Glomerular endothelial cell (primary cell): ENCODE measurements around the gene ATP10A. TPM values are rescaled to one million over a fixed set of nuclear protein-coding genes. Genes with fewer than 3 reads are reported as not detected.
"Not testable (repeated sequence)": the region's sequence is repeated elsewhere in the genome, so short reads cannot be mapped to it uniquely, and the experiment has no call there.

Experiments
- DNase-seq: peaks from one replicate; pipeline ENCODE4 v3.0.0-alpha.2; 2011; ENCODE audit warnings: low read depth, low spot score; ENCODE audit errors: extremely low read depth
- total RNA-seq: library from RNA; depleted of rRNA; stranded (reverse); fragments of >200 nt; gene quantifications from 2 replicates; pipeline ENCODE4 v1.2.3, GENCODE V29; 2015

ATP10A gene
- total RNA-seq, 1 donor from 2014 or later = 10.0 TPM

DNA sequence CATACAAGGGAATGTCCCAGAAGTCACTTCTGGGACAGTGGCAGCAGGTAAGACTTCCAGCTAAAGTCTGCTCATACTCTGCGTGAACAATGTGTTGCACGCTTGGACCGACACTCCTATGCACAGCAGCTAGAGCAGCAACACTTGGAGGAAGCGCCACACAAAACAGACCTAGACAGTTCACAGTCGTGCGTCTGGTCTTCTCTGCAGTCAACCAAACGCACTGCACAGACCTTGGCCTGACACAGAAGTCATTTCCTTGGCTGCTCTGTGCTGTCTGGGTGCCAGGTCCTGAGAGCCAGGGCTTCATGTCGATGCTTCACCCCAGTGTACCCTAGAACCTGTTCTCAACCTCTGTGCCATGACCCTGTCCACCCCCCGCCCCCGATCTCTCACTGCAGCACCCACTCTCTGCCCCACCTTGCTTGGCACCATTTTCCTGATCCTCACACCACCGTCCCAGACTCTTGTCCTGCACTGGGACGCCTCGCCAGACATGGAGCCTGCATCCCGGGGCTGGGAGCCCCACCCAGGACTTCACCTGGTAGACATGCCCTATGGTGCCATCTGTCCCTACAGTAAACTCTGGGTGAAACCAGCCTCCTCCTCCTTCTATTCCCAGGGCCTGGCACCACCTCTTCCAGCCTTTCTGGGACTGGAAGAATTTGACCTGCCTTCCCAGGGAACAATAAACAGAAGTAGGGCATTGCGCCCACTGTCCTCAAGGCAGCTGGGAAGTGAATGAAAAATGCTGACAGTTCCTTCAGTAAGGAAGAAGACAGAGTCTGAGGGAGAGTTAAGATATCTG is 3.1 kb downstream of the ATP10A start:
- no peak for DNase-seq

DNA sequence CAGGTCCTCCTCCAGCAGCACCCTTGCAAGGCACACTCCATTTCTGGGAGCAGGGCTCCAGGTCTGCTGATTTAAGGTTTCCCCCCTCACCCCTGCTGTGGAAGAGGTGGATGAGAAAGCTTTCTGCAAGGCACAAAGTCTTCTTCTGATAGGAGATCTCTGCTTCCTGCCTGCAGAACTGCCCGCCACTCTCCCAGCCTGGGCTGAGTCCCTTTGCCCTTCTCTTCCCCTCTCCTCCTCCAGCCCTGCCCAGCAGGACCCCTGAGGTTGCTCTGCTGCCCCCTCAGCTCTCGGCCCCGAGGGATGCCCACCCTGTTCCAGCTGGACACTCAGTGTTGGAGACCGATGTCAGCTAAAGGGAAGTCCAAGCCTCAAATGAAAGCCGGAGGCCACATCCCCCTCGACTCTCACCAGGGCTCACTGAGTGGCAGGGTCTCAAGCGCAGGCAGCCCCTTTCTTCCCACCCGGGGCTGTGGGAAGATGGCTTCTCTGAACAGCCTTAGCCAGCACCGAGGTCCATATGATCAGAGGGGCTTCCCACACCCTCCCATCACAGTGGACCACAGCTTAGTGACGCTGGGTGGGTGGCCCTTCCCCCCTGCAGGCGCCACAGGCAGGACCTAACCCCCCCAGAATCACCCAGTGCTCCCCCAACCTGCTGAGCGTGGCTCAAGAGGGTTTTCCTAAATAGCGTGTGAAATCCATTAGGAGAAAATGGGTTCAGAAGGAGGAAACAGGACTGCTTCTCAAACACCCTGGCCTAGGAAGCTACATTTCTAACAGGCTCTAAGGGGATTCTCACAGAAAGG is 4.0 kb downstream of the ATP10A start:
- DNase-seq = no peak

DNA sequence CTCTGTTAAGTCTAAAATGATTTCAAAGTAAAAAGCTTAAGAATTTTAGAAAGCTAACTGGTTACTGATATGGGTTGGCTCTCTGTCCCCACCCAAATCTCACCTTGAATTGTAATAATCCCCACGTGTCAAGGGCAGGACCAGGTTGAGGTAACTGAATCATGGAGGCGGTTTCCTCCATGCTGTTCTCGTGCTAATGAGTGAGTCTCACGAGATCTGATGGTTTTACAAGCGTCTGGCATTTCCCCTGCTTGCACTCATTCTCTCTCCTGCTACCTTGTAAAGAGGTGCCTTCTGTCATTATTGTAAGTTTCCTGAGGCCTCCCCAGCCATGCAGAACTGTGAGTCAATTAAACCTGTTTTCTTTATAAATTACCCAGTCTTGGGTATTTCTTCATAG is 7.1 kb downstream of the ATP10A start:
- not testable (repeated sequence) for DNase-seq

DNA sequence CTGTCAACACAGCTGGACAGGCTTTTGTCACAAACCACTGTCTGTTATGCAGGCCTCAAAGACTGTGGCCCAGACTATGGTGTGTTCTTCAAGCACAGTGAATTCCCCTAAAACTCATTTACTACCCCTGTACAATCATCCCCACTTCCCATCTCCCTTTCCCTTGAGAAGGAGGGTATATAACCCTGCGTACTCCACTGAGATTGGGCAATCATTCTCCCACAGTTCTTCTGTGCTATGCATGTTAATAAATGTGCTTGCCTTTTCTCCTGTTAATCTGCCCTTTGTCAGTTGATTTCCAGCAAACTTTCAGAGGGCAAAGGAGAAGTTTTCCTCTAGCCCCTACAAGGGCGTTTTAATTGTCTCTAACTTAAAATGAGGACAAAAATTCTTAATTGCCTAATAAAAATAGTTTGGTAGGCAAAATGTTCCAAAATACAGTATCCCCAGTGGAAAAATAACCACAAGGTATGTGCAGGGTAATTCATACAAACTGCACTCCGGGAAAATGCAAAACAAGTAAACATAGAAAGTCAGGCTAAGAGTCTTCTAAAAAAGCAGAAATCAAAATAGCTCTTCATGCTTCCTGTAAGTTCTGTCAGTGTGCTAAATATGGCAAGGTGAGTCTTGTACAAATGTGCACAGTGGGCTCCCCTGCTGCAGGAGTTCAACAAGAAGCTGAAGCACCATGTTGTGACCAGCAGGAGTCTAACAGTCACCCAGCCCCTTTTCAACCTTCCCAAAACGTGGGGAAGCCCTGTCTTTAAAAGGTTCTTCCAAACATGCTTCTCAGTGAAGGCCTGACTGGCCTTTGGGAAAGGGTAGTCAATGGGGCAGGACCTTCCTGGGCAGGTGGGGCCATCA is 10.2 kb downstream of the ATP10A start:
- DNase-seq = no peak

DNA sequence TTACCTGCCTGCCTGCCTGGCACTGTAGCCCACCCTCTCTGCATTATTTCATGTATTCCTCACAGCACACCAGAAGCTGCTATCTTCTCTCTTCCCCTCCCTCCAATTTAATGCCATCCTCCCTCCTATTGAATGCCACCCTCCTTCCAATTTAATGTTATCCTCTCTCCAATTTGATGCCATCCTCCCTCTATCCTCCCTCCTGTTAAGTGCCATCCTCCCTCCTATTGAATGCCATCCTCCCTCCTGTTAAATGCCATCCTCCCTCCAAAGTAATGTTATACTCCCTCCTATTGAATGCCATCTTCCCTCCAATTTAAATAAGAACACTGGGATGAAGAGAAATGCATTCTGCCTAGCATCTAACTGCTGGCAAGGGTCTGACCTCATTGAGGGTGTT is 11.1 kb downstream of the ATP10A start:
- DNase-seq = no peak

DNA sequence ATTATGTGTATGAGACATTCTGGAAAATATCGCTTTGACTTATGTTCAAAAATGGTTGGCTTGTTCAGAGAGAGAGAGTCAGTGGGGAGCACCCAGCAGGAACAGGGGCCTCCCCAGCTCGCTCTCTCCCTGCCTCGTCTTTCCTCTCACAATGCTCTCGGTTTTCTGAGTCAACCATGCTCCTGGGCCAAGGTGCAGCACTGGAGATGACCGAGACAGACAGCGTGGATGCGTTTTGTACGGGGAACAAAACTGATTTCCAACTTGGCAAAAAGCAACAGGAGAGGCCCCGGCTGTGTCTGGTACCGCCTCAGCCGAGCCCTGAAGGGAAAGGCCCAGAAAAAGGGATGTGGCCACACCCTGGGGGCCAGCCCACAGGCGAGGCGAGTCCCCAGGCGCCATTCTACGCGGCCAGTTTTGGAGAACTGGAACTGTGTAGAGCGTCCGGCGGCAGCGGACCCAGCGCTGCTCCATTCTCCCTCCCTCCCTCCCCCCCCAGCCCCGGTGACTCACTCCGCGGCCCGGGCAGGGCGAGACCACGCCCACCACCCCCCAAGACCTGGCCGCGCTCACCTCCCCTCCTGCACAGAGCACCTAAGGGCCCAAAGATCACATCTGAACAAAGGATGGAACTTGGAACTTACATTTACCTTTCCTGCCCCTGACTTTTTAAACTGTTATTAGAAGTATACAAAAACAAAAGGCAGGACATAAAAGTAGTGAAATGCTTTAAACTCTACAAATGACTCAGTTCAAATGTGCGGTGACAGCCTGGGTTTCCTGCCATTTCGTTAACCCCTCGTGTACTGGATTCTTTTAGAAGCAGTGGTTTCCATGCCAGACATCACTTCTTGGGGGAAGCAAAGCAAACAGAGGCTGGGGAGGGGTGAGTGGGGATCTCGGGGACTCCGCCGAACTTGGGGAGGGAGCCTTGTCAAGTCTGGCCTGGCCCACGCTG is 12.7 kb downstream of the ATP10A start:
- no peak for DNase-seq

DNA sequence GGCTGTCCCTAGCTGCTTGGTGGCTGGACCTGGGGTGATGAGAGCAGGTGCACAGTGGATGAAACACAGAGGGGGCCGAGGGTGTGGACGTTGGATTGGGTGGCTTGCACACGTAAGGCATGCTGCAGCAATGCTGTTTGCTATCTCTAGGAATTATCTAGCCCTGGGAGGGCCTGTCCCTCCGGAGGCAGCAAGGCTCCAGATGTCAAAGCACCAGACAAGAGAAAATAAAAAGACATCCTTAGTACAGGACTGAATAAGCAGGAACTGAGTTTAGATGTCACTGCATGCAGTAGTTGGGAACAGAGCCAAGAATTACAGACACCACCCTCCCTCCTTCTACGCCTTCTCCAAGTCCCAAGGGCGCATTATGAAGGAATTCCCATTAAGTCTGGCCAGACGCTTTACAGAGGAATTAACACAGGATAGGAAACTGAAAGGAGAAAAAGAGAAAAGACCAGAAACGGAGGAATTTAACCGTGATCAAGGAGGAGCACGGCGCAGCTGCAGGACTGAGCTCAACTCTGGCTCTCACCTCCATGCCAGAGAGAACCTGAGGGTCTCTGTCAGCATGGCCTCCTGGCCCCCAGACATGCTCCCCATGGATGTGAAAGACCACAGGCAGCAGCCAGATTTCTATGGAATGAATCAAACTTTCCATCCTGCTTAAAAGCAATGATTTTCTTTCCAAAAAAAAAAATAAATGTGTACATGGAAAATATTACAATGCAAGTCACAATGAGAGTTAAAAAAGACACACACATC is 13.8 kb downstream of the ATP10A start:
- DNase-seq = no peak

DNA sequence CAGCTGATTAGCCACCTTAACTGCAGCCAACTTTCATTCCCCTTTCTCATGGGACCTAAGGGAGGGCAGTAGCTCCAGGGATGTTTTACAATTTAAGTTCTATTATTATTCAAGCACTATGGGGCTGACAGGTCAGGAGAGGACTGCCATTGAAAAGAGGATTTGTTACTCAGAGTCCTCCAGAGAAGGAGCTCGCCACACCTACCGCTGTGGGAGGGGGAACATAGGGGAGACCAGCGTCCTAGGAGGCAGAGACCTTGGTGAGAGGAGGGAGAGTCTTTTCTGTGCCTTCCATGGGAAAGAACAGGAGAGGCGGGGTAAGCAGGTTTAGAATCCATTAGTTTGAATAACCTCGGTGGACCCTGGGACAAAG is 14.4 kb downstream of the ATP10A start:
- DNase-seq = no peak

DNA sequence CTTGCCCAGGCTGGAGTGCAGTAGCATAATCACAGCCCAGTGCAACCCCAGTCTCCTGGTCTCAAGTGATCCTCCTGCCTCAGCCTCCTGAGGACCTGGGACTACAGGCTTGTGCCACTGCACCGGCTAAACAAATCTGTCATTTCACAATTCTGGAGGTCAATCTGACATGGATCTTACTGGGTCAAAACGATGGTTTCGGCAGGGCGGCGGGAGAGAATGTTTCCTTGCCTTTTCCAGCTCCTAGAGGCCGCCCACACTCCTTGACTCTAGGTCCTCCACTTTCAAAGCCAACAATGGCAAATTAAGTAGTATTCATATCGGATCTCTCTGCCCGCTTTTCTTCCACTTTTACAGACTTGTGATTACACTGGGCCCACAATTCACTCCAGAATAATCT is 14.8 kb downstream of the ATP10A start:
- DNase-seq = no peak

DNA sequence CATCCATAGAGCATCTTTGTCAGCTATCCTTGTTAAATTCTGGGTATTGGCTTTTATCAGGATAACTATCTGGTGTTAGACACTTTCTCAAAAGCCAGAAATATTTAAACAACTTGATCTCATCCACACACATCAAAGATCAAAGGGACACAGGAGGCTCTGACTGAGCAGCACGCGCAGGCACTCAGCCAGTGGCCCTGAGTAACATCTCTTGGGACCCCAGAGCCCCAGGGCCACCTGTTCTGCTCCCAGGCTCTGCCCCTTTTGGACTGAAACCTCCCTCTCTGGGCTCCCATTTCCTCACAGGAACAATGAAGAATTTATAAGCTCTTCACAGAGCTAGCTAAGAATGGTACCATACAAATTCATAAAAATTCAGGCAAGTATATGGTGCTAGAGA is 16.1 kb downstream of the ATP10A start:
- DNase-seq = no peak

DNA sequence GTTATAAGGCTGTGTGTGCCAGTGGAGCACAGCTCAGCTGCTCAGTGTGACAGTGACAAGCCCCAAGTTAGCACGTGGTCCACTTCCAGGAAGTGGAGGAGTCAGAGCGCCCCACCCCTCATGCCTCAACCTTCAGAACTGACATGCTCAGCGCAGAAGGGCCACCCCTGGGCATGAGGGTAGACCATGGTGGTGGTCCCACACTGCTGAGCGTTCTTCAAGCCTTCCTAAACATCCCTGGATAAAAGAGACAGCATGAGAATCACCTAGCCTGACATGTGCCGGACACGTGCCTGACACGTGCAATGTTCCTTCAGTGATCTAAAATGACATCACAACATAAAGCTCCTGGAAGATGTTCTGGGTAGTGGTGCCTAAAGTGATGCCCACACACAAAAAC is 16.8 kb downstream of the ATP10A start:
- no peak for DNase-seq

DNA sequence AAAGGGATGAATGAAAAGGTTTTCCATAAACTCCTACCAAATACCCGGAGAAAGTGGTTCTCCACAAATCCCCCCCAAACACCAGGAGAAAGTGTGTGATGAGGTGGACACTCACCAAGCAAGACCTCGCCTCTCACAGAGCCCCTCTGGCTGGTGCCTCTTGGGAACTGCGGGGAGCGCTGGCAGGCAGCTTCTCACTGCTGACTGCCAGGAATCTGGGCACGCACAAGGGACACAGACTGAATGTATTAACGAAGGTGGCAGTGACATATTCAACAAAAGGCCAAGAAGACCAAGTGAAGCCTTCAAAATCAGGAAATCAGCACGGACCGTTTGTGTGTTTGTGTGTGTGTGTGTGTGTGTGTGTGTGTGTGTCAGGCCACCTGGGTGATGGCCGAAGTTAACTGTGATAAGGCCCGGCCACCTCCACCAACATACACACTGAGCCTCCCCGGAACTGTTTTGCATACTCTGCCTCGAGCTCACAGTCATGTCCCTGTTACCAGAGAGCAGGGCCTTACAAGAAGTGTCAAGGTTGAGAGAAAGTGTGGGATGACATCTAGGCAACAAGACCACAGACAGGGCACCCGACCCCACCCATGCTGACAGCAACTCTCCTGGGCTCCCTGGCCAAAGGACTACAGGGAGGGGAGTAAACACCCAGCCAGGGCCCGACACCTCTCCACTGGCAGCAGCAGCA is 18.0 kb downstream of the ATP10A start:
- no peak for DNase-seq

DNA sequence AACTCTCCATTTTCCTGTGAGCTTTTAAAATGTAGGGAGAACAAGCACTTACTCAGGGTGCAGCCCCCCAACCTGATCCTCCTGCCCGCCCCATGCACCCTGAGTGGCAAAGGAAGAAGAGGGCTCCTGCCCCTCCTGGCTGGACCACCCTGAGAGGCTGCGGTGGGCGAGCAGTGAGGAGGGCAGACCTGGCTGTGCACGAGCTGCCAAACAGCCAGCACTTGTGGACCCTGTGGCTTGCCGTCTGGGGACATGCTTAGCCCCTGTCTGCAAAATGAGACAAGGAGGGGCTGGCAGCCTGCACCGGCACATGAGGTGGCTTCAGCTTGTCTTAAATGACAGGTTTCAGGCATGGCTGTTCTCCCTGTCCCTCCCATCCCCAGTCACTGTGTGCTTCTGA is 18.6 kb downstream of the ATP10A start:
- DNase-seq = no peak

DNA sequence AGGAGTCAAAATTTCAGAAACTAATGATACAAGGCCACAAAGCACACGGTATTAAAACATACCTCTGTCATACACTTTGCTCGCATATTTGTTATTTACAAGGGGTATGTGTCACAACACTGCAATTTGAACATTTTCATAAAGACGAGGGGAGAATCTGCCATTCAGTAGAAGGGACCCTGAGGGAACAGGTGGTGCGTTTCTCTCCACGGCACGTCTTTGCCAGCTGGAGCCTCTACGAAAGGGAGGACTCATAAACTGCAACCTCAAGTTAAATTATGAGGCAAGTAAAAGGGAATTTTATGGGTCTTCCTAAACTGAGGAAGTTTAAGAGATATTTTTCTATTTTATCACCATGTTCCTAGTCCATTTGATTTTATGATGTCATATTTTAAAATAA is 19.1 kb downstream of the ATP10A start:
- no peak for DNase-seq

DNA sequence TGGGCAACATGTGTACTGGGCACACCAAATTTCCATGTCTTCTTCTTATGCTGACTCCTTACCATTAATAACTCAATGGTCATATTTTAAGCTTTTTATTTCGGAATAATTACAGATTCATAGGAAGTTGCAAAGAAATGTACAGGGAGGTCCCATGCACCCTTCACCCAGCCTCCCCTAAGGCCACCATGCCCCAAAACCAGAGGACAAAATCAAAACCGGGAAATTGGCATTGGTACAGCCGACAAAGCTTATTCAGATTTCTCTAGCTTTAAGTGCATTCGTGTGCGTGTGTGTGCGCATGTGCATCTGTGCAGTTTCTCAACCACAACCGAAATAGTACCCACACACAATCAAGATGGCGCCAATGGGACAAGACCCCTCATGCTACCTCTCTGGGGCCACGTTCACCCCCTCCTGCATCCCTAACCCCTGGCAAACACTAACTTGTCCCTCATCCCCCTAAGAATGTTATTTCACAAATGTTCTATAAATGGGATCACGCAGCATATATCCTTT is 23.4 kb downstream of the ATP10A start:
- no peak for DNase-seq

DNA sequence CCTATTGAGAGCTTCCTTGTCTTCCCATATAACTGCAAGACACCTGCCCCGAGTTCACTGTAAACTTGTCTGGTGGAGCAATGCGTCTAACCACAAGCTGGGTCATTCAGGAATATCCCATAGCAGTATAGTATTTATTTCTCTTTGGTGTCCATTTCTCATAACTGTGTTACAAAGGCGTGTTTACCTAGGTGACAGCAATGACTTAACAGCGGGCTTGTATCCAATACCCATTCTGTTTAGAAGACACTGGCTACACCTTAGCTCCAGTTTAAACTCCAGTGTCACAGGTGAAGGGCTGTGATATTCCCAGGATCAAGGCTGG is 24.3 kb downstream of the ATP10A start:
- DNase-seq = no peak

DNA sequence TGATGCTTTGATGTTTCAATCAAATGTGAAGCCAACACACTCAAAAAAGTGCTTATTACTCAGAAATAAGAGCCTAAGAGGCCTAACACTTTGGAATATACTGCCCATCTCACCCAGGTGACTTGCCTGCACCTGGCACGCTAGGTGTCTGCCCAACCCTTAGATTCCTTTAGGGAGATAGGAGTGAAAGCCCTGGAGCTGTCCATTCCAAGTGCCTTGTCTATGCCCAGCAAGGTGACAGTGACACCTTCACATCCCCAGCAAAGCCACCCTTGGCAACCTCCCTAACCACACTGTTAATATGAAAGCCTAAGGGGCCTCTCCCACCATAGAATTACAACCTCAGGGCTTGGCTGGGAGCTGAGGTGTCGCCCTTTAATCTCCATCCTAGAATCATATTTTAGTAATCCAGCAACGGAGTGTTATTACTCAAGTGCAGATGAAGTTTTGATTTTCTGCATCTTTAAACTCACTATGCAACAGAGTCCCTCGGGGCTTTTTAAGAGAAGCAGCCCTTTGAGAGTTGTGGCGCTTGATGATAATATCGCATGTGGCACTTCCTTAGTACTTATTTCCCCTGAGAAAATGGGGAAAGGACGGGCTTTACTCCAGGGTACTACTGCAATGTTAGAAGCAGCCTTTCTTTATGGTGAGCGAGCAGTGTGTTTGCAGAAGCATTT is 24.8 kb downstream of the ATP10A start:
- DNase-seq = no peak

DNA sequence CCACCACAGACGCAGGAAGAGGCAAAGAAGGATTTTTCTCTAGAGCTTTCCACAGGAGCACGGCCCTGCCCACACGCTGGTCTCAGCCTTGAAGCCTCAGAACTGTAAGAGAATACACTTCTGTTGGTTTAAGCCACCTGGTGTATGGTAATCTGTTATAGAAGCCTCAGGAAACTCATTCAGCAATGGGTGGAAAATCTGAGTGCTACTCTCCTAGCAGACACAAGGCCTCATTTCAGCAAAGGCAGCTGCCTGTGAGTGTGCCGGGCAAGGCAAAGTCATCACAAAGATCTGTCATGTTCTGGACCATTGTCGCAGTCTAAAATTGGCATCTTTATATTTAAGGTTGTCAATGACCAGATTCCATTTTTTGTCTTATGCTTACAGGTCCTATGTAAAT is 31.0 kb downstream of the ATP10A start:
- no peak for DNase-seq
